ENCODE measurements around the gene TPSG1.
"Not testable (repeated sequence)": the region's sequence is repeated elsewhere in the genome, so short reads cannot be mapped to it uniquely, and the experiment has no call there.

The TPSG1 gene

DNA sequence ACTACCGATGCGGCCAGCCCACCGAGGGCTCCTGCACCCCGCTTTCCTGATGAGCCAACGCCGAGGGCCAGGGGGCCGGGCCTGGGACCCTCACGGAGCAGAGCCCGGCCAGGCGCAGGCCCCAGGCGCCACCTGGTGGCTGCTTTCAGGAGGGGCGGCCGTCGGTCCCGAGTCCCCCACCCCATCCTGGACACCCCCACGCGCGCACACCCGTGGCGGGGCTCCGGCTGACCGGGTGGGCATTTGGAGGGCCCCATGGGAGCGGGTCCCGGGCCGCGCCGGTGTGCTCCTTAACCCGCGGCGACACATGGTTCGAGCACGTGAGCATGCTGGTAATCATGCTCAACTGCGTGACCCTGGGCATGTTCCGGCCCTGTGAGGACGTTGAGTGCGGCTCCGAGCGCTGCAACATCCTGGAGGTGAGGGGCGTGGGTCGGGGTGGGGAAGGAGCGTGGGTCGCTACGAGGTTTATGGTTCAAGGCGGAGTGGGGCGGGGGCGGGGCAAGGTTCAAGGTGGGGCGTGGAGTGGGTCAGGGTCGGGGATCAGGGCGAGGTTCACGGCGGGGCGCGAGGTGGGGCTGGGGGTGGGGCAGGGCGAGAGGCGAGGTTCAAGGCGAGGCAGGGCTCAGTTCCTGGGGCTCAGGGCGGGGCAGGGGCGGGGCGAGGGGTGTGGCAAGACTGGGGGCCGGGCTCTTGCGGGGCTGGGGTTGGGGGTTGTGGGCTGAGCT lies 30.2 kb downstream of the TPSG1 start:
- no peak for DNase-seq (ENCODE audit: low read depth)

DNA sequence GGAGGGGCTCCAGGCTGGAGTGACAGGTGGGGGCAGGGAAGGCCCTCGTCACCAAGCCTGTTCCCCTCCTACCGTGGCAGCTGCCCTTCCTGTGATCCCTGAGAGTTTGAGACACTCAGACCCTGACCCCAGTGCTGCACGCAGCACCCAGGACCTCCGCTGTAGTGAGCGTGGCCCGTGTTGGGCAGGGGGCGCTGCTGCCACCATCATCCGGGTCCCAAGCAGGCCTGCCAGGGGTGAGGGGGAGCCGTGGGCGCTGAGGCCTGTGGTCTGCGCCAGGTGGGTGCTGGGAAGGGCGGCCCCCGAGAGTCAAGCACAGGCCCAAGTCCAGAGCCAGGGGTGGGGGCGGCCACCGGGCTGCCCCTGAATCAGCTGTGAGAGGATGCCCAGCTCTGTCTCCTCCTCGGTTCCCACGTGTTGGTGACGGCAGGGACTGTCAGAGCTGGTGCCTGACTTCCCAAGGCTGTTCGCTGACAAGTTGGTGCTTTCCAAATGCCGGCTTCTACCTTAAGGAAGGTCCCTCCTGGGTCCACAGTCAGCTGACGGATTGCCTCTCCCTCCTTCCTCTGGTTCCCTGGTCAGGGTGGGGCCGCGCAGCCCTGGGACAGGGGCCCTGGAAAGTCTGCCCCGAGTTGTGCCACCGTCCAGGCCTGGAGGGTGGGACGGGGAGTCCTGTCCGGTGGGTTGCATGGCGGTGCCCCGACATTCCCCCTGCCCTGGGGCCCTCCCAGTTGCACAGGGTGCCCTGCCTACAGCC lies 31.1 kb downstream of the TPSG1 start:
- DNase-seq (ENCODE audit: low read depth): no peak

DNA sequence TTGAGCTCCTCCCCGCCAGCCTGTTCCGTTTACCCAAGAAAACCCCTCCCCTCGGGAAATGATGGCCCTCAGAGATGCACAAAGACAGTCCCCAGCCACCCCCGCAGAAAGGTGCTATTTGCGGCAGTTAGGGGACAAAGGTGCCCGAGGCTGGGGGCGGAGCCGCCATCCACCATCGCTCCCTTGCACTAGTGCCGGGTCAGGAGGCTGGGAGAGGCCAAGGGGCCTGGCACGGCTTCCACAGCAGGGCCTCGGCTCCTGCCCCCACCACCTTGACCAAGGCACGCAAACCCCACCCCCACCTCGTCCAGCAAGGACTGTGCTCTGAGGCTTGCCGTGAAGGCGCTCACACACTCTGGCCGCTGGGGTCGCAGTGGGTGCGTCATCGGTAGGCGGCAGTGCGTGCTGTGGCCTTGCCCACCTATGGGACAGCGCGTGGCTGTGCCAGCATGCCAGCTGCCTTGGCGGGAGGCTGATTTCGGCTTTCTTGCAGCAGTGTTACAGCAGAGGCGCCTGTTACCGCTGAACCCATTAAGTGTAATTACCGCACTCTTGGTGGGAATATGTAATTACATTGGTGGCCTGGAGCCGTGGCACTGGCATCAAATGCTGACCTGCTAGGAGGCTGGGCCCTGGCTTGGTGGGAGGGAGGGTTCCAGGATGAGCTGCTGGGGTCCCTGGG lies 31.8 kb downstream of the TPSG1 start:
- no peak for DNase-seq (ENCODE audit: low read depth)

DNA sequence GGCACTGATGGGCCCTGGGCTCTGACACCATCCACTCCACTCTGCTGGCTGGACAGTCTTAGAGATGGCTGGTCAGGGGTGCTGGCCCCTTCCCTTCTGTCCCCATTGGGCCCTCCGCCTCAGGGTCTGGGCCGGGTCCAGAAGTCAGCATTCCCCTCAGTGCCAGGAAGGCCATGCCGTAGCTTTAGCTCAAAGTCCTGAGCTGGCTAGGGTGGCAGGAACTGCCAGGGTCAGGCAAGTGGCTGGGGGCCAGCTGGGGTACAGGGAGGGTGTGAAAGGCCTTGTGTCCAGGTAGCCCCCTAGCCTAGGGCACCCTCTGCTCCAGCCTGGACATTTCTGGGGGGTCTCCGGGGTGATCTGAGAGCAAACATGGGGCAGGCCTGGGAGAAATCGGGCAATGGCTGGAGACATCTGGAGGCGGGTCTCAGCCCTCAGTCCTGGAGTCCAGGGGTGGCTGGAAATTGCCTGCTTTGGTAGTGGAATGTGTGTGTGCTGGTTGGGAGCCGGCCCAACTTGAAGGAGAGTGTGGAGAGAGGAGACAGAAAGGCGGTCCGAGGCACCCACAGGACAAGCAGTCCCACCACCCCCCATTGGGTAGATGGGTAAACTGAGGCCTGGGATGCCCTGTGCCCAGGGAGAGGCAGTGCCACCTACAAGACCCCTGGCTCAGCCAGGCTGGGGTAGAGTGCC lies 32.5 kb downstream of the TPSG1 start:
- DNase-seq (ENCODE audit: low read depth): no peak

DNA sequence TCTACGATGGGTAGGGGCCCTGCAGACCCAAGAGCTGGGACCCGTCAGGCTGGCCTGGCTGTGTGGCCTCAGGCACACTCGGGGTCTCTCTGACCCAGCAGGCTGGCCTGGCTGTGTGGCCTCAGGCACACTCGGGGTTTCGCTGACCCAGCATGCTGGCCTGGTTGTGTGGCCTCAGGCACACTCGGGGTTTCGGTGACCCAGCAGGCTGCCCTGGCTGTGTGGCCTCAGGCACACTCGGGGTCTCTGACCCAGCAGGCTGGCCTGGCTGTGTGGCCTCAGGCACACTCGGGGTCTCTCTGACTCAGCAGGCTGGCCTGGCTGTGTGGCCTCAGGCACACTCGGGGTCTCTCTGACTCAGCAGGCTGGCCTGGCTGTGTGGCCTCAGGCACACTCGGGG lies 34.3 kb downstream of the TPSG1 start:
- DNase-seq (ENCODE audit: low read depth): not testable (repeated sequence)

DNA sequence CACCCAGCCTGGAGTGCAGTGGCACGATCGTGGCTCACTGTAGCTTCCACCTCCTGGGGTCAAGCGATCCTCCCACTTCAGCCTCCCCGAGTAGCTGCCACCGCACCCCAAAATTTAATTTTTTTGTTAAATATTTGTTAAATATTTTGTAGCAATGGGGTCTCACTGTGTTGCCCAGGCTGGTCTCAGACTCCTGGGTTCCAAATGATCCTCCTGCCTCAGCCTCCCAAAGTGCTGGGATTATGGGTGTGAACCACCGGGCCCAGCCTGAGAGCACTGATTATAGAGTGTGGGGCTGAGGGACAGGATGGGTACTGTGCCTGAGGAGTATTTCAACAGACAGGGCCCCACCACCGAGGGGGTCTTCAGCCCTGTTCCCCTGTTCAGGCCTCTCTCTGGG lies 35.6 kb downstream of the TPSG1 start:
- DNase-seq (ENCODE audit: low read depth): no peak

DNA sequence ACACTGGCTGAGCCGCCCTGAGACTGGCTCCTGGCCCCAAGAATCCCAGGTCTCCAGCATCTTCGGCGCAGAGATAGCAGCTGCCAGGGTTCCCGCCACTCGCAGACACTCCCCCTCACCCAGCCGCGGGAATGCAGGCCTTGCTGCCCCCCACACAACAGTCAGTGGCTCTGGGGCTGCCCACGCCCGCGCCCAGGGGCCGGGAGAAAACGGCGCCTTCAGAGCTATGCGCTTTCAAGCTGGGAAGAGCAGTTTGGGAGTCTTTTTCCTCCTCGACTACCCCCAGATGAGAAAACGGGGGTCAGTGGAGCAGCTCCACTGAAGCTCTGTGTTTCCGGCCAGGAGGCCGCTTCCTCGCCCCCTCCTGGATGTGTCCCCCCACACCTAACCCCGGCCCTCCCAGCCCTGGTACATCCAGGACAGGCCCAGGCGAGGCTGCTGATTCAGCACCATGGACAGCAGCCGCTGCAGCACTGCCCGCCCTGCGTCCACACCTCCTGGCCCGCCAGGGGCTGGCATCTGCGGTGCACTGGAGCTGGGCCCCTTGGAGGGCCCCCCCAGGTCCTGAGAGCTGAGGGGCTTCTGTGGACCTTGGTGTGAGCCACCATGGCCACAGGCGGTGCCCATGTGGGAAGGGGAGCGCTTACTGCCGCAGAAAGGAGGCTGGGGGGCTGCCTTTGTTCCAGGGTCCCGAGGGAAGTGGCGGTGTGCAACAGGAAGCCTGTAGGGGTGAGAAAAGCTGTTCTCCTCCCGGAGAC lies 36.5 kb downstream of the TPSG1 start:
- DNase-seq (ENCODE audit: low read depth): no peak

DNA sequence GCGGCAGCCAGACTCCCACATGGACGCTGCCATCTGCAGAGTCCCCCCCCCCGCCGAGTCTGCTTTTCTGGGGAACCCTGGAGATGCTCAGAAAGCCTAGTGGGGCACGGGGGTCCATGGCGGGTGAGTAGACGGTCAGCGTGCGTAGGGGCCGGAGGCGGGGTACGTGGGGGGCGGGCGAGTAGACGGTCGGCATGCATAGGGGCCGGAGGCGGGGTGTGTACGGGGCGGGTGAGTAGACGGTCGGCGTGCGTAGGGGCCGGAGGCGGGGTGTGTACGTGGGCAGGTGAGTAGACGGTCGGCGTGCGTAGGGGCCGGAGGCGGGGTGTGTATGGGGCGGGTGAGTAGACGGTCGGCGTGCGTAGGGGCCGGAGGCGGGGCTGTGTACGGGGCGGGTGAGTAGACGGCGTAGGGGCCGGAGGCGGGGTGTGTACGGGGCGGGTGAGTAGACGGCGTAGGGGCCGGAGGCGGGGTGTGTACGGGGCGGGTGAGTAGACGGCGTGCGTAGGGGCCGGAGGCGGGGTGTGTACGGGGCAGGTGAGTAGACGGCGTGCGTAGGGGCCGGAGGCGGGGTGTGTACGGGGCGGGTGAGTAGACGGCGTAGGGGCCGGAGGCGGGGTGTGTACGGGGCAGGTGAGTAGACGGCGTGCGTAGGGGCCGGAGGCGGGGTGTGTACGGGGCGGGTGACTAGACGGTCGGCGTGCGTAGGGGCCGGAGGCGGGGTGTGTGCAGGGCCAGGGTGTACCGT lies 39.4 kb downstream of the TPSG1 start:
- not testable (repeated sequence) for DNase-seq (ENCODE audit: low read depth)

DNA sequence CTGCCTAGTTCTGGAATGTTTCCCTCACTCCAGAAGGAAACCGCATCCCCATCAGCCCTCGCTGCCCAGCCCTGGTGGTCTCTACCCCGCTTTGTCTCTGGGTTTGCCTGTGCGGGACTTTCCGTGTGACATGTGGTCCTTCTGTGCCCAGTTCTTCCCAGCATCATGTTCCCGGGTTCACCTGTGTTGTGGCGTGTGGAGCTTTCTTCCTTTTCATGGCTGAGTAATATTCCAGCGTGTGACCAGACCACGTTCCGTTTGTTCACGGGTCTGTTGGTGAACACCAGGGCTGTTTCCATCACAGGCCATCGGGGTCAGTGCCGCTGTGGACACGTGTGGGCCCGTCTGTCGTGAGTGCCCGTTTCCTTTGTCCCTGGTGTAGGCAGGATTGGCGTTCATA lies 40.1 kb downstream of the TPSG1 start:
- DNase-seq (ENCODE audit: low read depth): no peak

- no peak for DNase-seq (ENCODE audit: low read depth)
These were observed 40.8 kb downstream of the TPSG1 start for GRCh38 chr16:1184156-1184868.

GRCh38 chr16:1182950-1183907 lies 41.8 kb downstream of the TPSG1 start:
- no peak for DNase-seq (ENCODE audit: low read depth)

DNA sequence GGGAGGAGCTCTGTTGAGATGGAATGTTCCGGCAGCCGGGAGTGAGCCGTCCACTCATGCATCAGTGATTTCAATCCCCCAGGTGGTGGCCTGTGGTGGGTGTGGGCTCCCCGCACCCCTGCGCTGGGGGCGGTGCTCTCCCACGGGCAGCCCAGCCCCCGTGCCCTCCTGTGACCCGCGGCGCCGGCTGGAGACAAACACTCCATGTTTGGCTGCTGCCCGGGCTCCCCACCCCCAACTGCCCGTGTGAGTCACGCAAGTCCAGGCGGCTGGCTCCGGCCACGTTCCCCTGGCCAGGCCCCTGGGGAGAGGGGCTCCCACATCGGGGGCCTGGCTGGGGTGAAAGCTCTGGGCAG lies 42.8 kb downstream of the TPSG1 start:
- peak; percentile 6 for DNase-seq (ENCODE audit: low read depth)

GRCh38 chr16:1181404-1182315 lies 43.4 kb downstream of the TPSG1 start:
- DNase-seq (ENCODE audit: low read depth): no peak

DNA sequence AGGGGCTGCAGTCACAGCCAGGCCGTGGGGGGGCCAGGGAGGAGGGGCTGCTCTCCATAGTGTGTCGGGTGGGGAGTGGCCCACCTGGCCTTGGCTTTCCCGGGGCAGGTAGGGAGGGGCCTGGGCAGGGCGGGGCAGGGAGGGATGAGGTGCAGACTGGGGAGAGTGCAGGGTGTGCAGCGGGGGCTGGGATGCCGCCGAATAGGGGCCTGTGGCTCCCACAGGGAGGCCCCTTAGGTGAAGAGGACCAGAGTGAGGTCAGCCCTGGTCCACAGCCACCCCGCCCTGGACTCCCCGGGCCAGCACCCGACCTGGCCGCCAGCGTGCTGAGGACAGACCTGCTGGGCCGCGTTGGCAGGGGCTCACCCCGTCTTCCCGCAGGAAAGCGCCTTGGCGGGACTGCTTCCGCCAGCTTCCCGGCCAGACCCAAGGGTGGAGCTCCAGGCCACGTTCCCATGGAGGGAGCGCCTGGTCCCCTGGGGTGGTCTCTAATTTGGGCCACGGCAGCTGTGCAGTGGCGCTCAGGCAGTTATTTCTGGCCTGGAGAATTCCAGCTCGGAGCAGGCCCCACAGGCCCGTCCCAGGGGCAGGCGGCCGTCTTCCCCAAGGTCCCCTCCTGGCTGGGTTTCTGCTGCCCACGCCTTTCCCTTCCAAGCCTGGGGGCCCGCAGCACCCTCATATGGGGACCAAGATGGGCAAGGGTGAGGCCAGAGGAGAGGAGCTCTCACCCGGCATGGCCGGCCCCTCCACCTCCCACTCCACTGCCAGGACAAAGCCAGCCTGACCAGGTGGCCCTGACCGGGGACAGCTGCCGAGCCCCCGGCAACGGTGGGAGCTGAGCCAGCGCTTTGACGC lies 44.3 kb downstream of the TPSG1 start:
- DNase-seq (ENCODE audit: low read depth): no peak

GRCh38 chr16:1178295-1178910 lies 46.7 kb downstream of the TPSG1 start:
- no peak for DNase-seq (ENCODE audit: low read depth)

DNA sequence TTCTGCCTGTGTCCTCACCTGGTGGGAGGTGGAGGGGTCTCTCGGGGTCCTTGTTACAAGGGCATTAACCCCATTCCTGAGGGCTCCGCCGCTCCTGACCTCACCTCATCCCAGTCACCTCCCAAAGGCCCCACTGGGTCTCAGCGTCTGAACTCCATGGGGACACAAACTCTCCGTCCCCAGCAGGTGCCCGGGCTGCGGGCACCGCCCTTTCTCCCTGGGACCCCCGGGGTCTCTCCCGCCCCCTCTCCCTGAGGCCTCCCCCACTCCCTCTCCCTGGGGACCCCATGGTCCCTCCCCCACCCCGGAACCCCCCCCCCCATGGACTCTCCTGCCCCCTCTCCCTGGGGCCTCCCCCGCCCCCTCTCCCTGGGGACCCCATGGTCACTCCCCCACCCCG lies 47.3 kb downstream of the TPSG1 start:
- no peak for DNase-seq (ENCODE audit: low read depth)

- no peak for DNase-seq (ENCODE audit: low read depth)
These were observed 48.0 kb downstream of the TPSG1 start for GRCh38 chr16:1177053-1177452.

Measured in GM04503 (cell line).